Esophagus squamous epithelium (tissue), 5 donors: ENCODE results near the gene DOCK3. TPM values are rescaled to one million over a fixed set of nuclear protein-coding genes. Genes with fewer than 3 reads are reported as not detected.
"Not testable (repeated sequence)": the region's sequence is repeated elsewhere in the genome, so short reads cannot be mapped to it uniquely, and the experiment has no call there.

Experiments used
- DNase-seq: peaks from one replicate; lab custom pipeline; 2025; lab: John Stamatoyannopoulos, UW
- H3K27ac ChIP-seq, 4 donors: fragments of 200-600 bp; sonication (generic); one replicate each; pipeline ENCODE4 v1.5.1; 2016 to 2019; ENCODE audit warnings: mild to moderate bottlenecking in 1 of 4
- H3K27me3 ChIP-seq, 4 donors: fragments of 200-600 bp; sonication (generic); 1 replicate in 3 of 4; 2 replicates in 1 of 4; pipeline versions ENCODE4 v1.5.1 to v1.6.0; 2017 to 2021; ENCODE audit warnings: antibody characterized with exemption in 1 of 4
- H3K36me3 ChIP-seq, 3 donors: fragments of 200-600 bp; sonication (generic); one replicate each; pipeline ENCODE4 v1.5.1; 2016 to 2019
- H3K4me1 ChIP-seq, 3 donors: fragments of 200-600 bp; sonication (generic); one replicate each; pipeline ENCODE4 v1.5.1; 2017 to 2019
- H3K4me3 ChIP-seq, 4 donors: fragments of 200-600 bp; sonication (generic); 1 replicate in 3 of 4; 2 replicates in 1 of 4; pipeline ENCODE4 v1.5.1; 2016 to 2019; ENCODE audit warnings: mild to moderate bottlenecking in 2 of 4, moderate library complexity in 1 of 4
- H3K9me3 ChIP-seq, 3 donors: fragments of 200-600 bp; sonication (generic); one replicate each; pipeline ENCODE4 v1.5.1; 2016 to 2019
- CTCF ChIP-seq, 6 experiments: fragments of 450-650 bp in 4 of 6; fragments of 200-600 bp in 2 of 6; sonication (generic) in 2 of 6; IDR thresholded peaks; one replicate each; pipeline ENCODE4 v1.5.1; 2016 to 2019; ENCODE audit warnings: antibody characterized with exemption in 6 of 6, mild to moderate bottlenecking in 4 of 6, moderate library complexity in 4 of 6
- POLR2A ChIP-seq, 4 donors: fragments of 450-650 bp; IDR thresholded peaks; one replicate each; pipeline ENCODE4 v1.6.1; 2017; ENCODE audit warnings: antibody characterized with exemption in 4 of 4, mild to moderate bottlenecking in 4 of 4, moderate library complexity in 3 of 4
- WGBS, 2 donors: methylation state at CpG; one replicate each; pipeline ENCODE4 v1.1.5; 2018; 5-methylcytosine and 5-hydroxymethylcytosine counted together
- intact Hi-C: fragments of 100-400 bp; cut with DNase I; formaldehyde crosslinking; loops from one replicate; pipeline ENCODE4 v1.15.0; 2022
- total RNA-seq, 4 donors: library from RNA; depleted of rRNA; stranded (reverse); fragments of >200 nt; gene quantifications; one replicate each; pipeline ENCODE4 v1.1.0, GENCODE V29; 2016
- donor health status: DM: yes; HTN: yes; CAD: no.

The DOCK3 gene
- total RNA-seq, 4 donors from 2014 or later: 0.92 to 1.7 (median 1.4) TPM

- H3K4me1 ChIP-seq: no peaks in the 10 kb centered on the region
- 71 to 76% methylated on average over 5 to 6 of the region's 6 CpGs for WGBS, 2 donors
- DNase-seq: no peak
- no peak overlapping the region for H3K4me3 ChIP-seq
- TF ChIP-seq POLR2A (IDR thresholded peaks at IDR 0.05) (no peak), CTCF (IDR thresholded peaks at IDR 0.05) (no peak)
- no peak overlapping the region for H3K27ac ChIP-seq
- intact Hi-C loops: no loop called here
- no peaks in the 10 kb centered on the region for H3K27me3 ChIP-seq
- H3K9me3 ChIP-seq: no peaks in the 10 kb centered on the region
- H3K36me3 ChIP-seq: no peaks in the 10 kb centered on the region
Observed at GRCh38 chr3:50912746-50913145, 238.0 kb downstream of the DOCK3 start.

DNA sequence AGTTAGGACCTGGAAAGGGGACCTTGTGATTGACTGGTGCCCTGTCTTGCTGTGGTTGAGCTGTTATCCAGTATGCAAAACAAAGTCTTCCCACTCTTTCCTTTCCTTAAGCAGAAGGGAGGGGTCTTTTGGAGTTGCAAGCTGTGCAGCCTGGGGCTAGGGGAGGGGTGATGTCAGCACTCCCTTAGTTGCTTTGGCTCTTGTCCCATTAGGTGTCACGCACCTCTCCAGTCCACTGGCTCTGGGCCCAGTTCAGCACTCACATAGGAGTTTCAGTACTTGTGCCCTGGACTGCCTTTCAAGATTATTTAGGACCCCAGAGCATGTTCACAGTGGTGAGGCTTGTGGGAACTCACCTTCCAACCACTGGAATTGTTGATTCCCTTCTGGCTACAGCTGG is 238.5 kb downstream of the DOCK3 start:
- no peaks in the 10 kb centered on the region for H3K9me3 ChIP-seq
- 29% methylated on average over 1 of the region's 1 CpG; no CpG with 5 or more reads in 1 of the 2 donors for WGBS, 2 donors
- no peak for TF ChIP-seq CTCF (IDR thresholded peaks at IDR 0.05)
- no peak for TF ChIP-seq POLR2A (IDR thresholded peaks at IDR 0.05)
- H3K27ac ChIP-seq: no peak overlapping the region
- H3K27me3 ChIP-seq: no peaks in the 10 kb centered on the region
- no peak overlapping the region for H3K4me3 ChIP-seq
- H3K4me1 ChIP-seq: no peaks in the 10 kb centered on the region
- no peaks in the 10 kb centered on the region for H3K36me3 ChIP-seq
- no peak for DNase-seq
- intact Hi-C loops: no loop called here

DNA sequence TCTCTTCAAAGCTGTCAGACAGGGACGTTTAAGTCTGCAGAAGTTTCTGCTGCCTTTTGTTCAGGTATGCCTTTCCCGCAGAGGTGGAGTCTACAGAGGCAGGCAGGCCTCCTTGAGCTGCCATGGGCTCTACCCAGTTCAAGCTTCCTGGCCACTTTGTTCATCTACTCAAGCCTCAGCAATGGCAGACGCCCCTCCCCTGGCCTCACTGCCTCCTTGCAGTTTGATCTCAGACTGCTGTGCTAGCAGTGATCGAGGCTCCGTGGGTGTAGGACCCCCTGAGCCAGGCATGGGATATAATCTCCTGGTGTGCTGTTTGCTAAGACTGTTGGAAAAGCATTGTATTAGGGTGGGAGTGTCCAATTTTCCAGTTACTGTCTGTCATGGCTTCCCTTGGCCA is 247.3 kb downstream of the DOCK3 start:
- H3K4me3 ChIP-seq, DNase-seq, H3K27ac ChIP-seq, intact Hi-C loops, H3K27me3 ChIP-seq, H3K36me3 ChIP-seq, H3K4me1 ChIP-seq, H3K9me3 ChIP-seq: not testable (repeated sequence)
- WGBS, 2 donors: 65 to 78% methylated on average over 4 of the region's 5 CpGs

- TF ChIP-seq POLR2A (IDR thresholded peaks at IDR 0.05): no peak
- intact Hi-C loops: no loop called here
- no peak for DNase-seq
- Histone ChIP-seq H3K27ac (no peak overlapping the region), H3K4me1 (no peaks in the 10 kb centered on the region), H3K36me3 (no peaks in the 10 kb centered on the region), H3K4me3 (no peak overlapping the region), H3K9me3 (peaks cover 0 to 5% (median 0%) of the 10 kb centered on the region in 3 donors), H3K27me3 (no peaks in the 10 kb centered on the region)
- 88 to 95% methylated on average over 1 of the region's 1 CpG for WGBS, 2 donors
Observed at GRCh38 chr3:50923955-50924354, 249.2 kb downstream of the DOCK3 start.

- H3K9me3 ChIP-seq: peaks cover 0 to 5% (median 0%) of the 10 kb centered on the region in 3 donors
- intact Hi-C loops: no loop called here
- H3K4me3 ChIP-seq: no peak overlapping the region
- no peaks in the 10 kb centered on the region for H3K27me3 ChIP-seq
- no peaks in the 10 kb centered on the region for H3K4me1 ChIP-seq
- H3K36me3 ChIP-seq: no peaks in the 10 kb centered on the region
- no peak for TF ChIP-seq CTCF (IDR thresholded peaks at IDR 0.05)
- TF ChIP-seq POLR2A (IDR thresholded peaks at IDR 0.05): no peak
- no peak overlapping the region for H3K27ac ChIP-seq
- WGBS, 2 donors: 77 to 96% methylated on average over 2 of the region's 2 CpGs
- DNase-seq: no peak
Observed at GRCh38 chr3:50924638-50925037, 249.9 kb downstream of the DOCK3 start.

DNA sequence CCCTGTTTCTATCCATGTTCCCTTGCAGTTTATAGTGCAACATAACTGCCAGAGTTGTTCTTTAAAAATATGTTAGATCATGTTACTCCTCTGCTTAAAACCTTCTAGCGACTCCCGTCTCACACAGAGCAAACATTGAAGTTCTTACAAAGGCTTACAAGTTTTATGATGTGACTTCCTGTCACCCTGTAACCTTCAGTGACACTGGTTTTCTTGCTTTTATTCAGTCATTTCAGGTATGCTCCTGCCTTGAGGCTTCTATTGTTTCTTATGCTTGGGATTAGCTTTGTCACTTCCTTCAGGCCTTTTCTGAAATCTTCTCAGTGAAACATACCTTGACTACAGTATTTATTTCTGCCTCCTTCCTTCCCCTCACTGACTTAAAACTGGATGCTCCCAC is 252.1 kb downstream of the DOCK3 start:
- no peak for DNase-seq
- intact Hi-C loops: no loop called here
- H3K4me1 ChIP-seq: no peaks in the 10 kb centered on the region
- WGBS, 2 donors: 37 to 39% methylated on average over 2 of the region's 2 CpGs
- no peaks in the 10 kb centered on the region for H3K27me3 ChIP-seq
- H3K27ac ChIP-seq: no peak overlapping the region
- TF ChIP-seq POLR2A (IDR thresholded peaks at IDR 0.05) (no peak), CTCF (IDR thresholded peaks at IDR 0.05) (no peak)
- H3K4me3 ChIP-seq: no peak overlapping the region
- peaks cover 0 to 3% (median 0%) of the 10 kb centered on the region in 3 donors for H3K9me3 ChIP-seq
- H3K36me3 ChIP-seq: no peaks in the 10 kb centered on the region
